ENCODE data around the gene ANKRD40CL. TPM values are rescaled to one million over a fixed set of nuclear protein-coding genes. Genes with fewer than 3 reads are reported as not detected.
"Not testable (repeated sequence)": the region's sequence is repeated elsewhere in the genome, so short reads cannot be mapped to it uniquely, and the experiment has no call there.

The ANKRD40CL gene
- total RNA-seq, 1 donor from 2014 or later: not detected

DNA sequence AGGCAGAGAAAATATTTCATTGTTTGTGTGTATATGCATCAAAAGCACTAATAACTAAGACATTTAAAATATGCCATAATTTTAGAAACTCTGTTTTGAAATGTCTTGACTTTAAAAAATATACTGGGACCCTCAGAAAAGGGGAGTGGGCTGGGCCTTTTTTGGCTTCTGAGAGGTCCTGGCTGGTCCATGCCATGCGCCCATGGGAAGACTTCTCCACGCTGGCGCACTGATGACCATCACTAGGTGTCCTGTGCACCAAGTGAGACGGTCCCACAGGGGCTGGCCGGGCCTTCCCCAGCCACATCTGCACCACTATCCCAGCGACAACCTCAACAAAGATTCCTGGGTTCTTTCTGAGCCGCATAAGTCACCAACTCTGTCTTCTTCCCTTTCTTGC is 41.1 kb upstream of the ANKRD40CL start:
- no peak overlapping the region for H3K27ac ChIP-seq
- no peaks in the 10 kb centered on the region for H3K4me1 ChIP-seq
- no peaks in the 10 kb centered on the region for H3K27me3 ChIP-seq
- no peaks in the 10 kb centered on the region for H3K9me3 ChIP-seq
- intact Hi-C loops (cut with DNase I): no loop called here
- TF ChIP-seq, protein P1, sequence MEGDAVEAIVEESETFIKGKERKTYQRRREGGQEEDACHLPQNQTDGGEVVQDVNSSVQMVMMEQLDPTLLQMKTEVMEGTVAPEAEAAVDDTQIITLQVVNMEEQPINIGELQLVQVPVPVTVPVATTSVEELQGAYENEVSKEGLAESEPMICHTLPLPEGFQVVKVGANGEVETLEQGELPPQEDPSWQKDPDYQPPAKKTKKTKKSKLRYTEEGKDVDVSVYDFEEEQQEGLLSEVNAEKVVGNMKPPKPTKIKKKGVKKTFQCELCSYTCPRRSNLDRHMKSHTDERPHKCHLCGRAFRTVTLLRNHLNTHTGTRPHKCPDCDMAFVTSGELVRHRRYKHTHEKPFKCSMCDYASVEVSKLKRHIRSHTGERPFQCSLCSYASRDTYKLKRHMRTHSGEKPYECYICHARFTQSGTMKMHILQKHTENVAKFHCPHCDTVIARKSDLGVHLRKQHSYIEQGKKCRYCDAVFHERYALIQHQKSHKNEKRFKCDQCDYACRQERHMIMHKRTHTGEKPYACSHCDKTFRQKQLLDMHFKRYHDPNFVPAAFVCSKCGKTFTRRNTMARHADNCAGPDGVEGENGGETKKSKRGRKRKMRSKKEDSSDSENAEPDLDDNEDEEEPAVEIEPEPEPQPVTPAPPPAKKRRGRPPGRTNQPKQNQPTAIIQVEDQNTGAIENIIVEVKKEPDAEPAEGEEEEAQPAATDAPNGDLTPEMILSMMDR (IDR thresholded peaks at IDR 0.05): no peak
- TF ChIP-seq POLR2AphosphoS5 (IDR thresholded peaks at IDR 0.05; ENCODE audit: insufficient read depth in 1 of 2, low read depth in 1 of 2): no peak
- no peak for TF ChIP-seq POLR2A (IDR thresholded peaks at IDR 0.05)
- H3K36me3 ChIP-seq: no peaks in the 10 kb centered on the region
- DNase-seq (ENCODE audit: extremely low spot score in 2 of 2): no peak
- no peak overlapping the region for H3K4me3 ChIP-seq

DNA sequence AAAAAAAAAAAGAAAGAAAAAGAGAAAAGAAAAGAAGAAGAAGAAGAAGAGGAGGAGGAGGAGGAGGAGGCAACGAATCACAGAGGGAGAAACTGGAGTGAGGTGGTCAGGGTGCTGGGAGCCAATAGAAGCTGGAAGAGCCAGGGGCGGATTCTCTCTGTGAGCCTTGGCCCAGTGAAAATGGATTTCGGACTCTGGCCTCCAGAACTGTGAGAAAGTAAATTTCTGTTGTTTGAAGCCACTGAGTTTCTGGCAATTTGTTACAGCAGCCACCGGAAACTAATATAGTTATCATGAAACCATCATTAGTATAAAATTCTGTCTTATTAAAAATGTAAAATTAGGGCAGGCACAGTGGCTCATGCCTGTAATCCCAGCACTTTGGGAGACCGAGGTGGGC is 40.4 kb upstream of the ANKRD40CL start:
- H3K4me1 ChIP-seq: no peaks in the 10 kb centered on the region
- no peaks in the 10 kb centered on the region for H3K9me3 ChIP-seq
- intact Hi-C loops (cut with DNase I): no loop called here
- H3K27me3 ChIP-seq: no peaks in the 10 kb centered on the region
- no peak overlapping the region for H3K27ac ChIP-seq
- DNase-seq (ENCODE audit: extremely low spot score in 2 of 2): no peak
- no peak overlapping the region for H3K4me3 ChIP-seq
- TF ChIP-seq, protein P1 (IDR thresholded peaks at IDR 0.05): no peak
- TF ChIP-seq POLR2A (IDR thresholded peaks at IDR 0.05) (no peak), POLR2AphosphoS5 (IDR thresholded peaks at IDR 0.05; ENCODE audit: insufficient read depth in 1 of 2, low read depth in 1 of 2) (no peak)
- no peaks in the 10 kb centered on the region for H3K36me3 ChIP-seq

DNA sequence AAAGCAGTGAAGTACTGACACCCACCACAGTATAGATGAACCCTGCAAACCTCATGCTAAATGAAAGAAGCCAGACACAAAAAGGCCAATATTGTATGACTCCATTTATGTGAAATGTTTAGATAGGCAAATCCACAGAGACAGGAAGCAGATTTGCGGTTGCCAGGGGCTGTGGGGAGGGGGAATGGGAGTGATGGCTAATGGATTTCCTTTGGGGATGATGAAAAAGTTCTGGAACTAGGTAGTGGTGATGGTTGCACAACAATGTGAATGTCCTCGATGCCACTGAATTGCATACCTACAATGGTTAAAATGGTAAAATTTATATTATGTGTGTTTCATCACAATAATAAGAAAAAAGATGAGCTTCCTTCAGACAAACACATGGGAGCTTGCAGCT is 39.7 kb upstream of the ANKRD40CL start:
- no peak for DNase-seq (ENCODE audit: extremely low spot score in 2 of 2)
- intact Hi-C loops (cut with DNase I): no loop called here
- H3K9me3 ChIP-seq: no peaks in the 10 kb centered on the region
- H3K27ac ChIP-seq: no peak overlapping the region
- no peak overlapping the region for H3K4me3 ChIP-seq
- TF ChIP-seq POLR2AphosphoS5 (IDR thresholded peaks at IDR 0.05; ENCODE audit: insufficient read depth in 1 of 2, low read depth in 1 of 2) (no peak), POLR2A (IDR thresholded peaks at IDR 0.05) (no peak)
- TF ChIP-seq, protein P1 (IDR thresholded peaks at IDR 0.05): no peak
- H3K27me3 ChIP-seq: no peaks in the 10 kb centered on the region
- no peaks in the 10 kb centered on the region for H3K4me1 ChIP-seq
- H3K36me3 ChIP-seq: no peaks in the 10 kb centered on the region

DNA sequence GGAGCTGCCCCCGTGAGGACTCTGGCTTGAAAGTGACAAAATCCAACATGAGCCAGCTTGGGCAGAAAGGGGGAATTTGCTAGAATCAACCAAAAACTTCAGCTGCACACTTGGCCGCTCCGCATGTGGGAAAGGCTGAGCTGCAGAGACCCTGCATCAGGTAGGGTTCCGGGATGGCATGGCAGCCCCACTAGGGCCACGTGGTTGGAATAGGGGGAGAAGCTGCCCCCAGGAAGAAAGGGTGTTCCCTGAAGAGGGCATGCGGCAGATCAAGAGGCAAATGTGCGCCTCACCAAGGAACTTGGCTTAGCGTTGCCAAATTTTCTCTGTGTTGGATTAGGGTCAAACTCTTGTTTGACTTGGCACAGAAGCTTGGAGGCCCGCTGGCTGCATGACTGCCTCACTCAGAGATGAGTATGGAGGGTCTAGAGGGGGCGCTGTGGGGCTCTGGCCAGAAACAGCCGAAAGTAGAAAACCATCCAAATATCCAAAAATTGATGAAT is 38.9 kb upstream of the ANKRD40CL start:
- no peak overlapping the region for H3K4me3 ChIP-seq
- TF ChIP-seq POLR2A (IDR thresholded peaks at IDR 0.05) (no peak), POLR2AphosphoS5 (IDR thresholded peaks at IDR 0.05; ENCODE audit: insufficient read depth in 1 of 2, low read depth in 1 of 2) (no peak)
- TF ChIP-seq, protein P1 (IDR thresholded peaks at IDR 0.05): no peak
- H3K9me3 ChIP-seq: no peaks in the 10 kb centered on the region
- no peaks in the 10 kb centered on the region for H3K36me3 ChIP-seq
- no peaks in the 10 kb centered on the region for H3K27me3 ChIP-seq
- no peak overlapping the region for H3K27ac ChIP-seq
- intact Hi-C loops (cut with DNase I): no loop called here
- no peaks in the 10 kb centered on the region for H3K4me1 ChIP-seq
- no peak for DNase-seq (ENCODE audit: extremely low spot score in 2 of 2)

DNA sequence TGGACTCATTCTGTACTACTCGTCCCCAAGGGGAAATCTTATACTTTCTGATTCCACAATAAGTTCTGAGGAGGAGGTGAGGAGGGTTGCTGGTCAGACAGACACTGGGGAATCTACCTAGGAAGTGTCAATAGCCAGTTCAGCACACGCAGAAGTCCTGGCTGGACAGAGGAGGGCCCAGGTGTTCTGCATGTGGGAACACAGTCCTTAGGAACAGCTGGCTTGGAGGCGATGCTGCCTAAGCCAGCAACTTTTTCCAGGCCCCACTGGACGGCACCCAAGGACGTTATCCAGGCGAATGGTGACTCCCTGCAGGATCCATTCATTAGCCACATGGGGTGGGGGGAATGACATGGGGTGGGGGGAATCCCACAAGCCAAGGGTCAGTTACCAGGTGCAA is 38.2 kb upstream of the ANKRD40CL start:
- TF ChIP-seq POLR2AphosphoS5 (IDR thresholded peaks at IDR 0.05; ENCODE audit: insufficient read depth in 1 of 2, low read depth in 1 of 2) (no peak), POLR2A (IDR thresholded peaks at IDR 0.05) (no peak)
- TF ChIP-seq, protein P1 (IDR thresholded peaks at IDR 0.05): no peak
- DNase-seq (ENCODE audit: extremely low spot score in 2 of 2): no peak
- Histone ChIP-seq H3K36me3 (no peaks in the 10 kb centered on the region), H3K4me1 (no peaks in the 10 kb centered on the region), H3K27ac (no peak overlapping the region), H3K9me3 (no peaks in the 10 kb centered on the region), H3K27me3 (no peaks in the 10 kb centered on the region), H3K4me3 (no peak overlapping the region)
- intact Hi-C loops (cut with DNase I): no loop called here

DNA sequence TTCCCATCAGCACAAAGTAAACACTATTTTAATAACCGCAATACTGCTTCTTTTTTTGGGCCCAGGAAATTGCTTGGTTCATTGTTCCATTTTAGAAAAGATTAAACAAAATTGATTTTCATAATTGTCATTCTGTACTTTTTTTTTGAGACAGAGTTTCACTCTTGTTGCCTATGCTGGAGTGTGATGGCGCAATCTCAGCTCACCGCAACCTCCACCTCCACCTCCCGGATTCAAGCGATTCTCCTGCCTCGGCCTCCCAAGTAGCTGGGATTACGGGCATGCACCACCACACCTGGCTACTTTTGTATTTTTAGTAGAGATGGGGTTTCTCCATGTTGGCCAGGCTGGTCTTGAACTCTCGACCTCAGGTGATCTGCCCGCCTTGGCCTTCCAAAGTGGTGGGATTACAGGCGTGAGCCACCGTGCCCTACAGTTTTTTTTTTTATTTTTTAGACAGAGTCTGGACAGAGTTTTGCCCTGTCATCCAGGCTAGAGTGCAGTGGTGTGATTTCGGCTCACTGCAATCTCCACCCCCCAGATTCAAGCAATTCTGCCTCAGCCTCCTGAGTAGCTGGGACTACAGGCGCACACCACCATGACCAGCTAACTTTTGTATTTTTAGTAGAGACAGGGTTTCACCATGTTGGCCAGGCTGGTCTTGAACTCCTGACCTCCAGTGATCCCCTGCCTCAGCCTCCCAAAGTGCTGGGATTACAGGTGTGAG is 37.6 kb upstream of the ANKRD40CL start:
- H3K4me1 ChIP-seq; H3K36me3 ChIP-seq; H3K4me3 ChIP-seq; H3K9me3 ChIP-seq; H3K27me3 ChIP-seq; intact Hi-C loops (cut with DNase I); H3K27ac ChIP-seq; DNase-seq (ENCODE audit: extremely low spot score in 2 of 2): not testable (repeated sequence)
